Activated CD8-positive, alpha-beta T cell treated with anti-CD3 and anti-CD28 coated beads for 36 hours (primary cell): ENCODE data around the gene RAB33B. TPM values are rescaled to one million over a fixed set of nuclear protein-coding genes. Genes with fewer than 3 reads are reported as not detected.

ENCODE experiments used
- ATAC-seq: fragments of 200-7000 bp; cut with Tn5 transposase; one replicate; pipeline ENCODE4 v1.10.0; 2021; ENCODE audit warnings: mild to moderate bottlenecking, moderate library complexity
- CTCF ChIA-PET: fragments of 350-600 bp; sonication (Branson Sonifier 250); formaldehyde crosslinking; loops from one replicate; lab custom pipeline; 2021; ENCODE audit warnings: antibody characterized with exemption; lab: Charles Lee
- POLR2A ChIA-PET: fragments of 350-600 bp; sonication (Branson Sonifier 250); formaldehyde crosslinking; loops from one replicate; lab custom pipeline; 2021; ENCODE audit warnings: antibody characterized with exemption; lab: Charles Lee
- DNase-seq: peaks from one replicate; pipeline ENCODE4 v3.0.0-alpha.2; 2020
- H3K27ac Mint-ChIP-seq: one replicate; pipeline ENCODE4 v1.8.0; 2021; ENCODE audit warnings: mild to moderate bottlenecking, mixed read lengths
- H3K27me3 Mint-ChIP-seq: one replicate; pipeline ENCODE4 v1.8.0; 2021; ENCODE audit warnings: mixed read lengths
- H3K36me3 Mint-ChIP-seq: one replicate; pipeline ENCODE4 v1.8.0; 2021; ENCODE audit warnings: low read depth, mixed read lengths
- H3K4me1 Mint-ChIP-seq: one replicate; pipeline ENCODE4 v1.8.0; 2021; ENCODE audit warnings: low read depth, mixed read lengths
- H3K4me3 Mint-ChIP-seq: one replicate; pipeline ENCODE4 v1.8.0; 2021; ENCODE audit warnings: mild to moderate bottlenecking, moderate library complexity, mixed read lengths
- H3K9me3 Mint-ChIP-seq: one replicate; pipeline ENCODE4 v1.8.0; 2021; ENCODE audit warnings: mixed read lengths
- CTCF ChIP-seq: fragments of 200-600 bp; IDR thresholded peaks from one replicate; pipeline ENCODE4 v1.8.0; 2022; ENCODE audit warnings: antibody characterized with exemption, mild to moderate bottlenecking
- intact Hi-C: fragments of 100-400 bp; cut with micrococcal nuclease; formaldehyde crosslinking; loops from one replicate; pipeline ENCODE4 v1.10.0; 2022
- total RNA-seq, 2 experiments: library from RNA; stranded (reverse); gene quantifications; one replicate each; pipeline ENCODE4 v1.2.3, GENCODE V29; 2021

The RAB33B gene
- total RNA-seq, 2 experiments from 2014 or later, result 6.1 to 6.2 TPM

- no peak for TF ChIP-seq CTCF
- H3K27me3 Mint-ChIP-seq, result no peaks in the 10 kb centered on the region
- intact Hi-C loops, result no loop called here
- no peaks in the 10 kb centered on the region for H3K9me3 Mint-ChIP-seq
- CTCF ChIA-PET, result no interaction called here
- H3K4me3 Mint-ChIP-seq, result no peak overlapping the region
- H3K36me3 Mint-ChIP-seq, result peaks cover 20% of the 10 kb centered on the region
- POLR2A ChIA-PET, result no interaction called here
- H3K27ac Mint-ChIP-seq, result no peak overlapping the region
- H3K4me1 Mint-ChIP-seq, result no peaks in the 10 kb centered on the region
- DNase-seq, result no peak
- ATAC-seq, result no peak
These were observed 54.8 kb downstream of the RAB33B start for GRCh38 chr4:139508581-139509237.

GRCh38 chr4:139509727-139510410 is 55.9 kb downstream of the RAB33B start:
- no peak overlapping the region for H3K4me3 Mint-ChIP-seq
- H3K27ac Mint-ChIP-seq, result no peak overlapping the region
- POLR2A ChIA-PET, result no interaction called here
- ATAC-seq (no peak), DNase-seq (no peak)
- H3K36me3 Mint-ChIP-seq, result peaks cover 21% of the 10 kb centered on the region
- CTCF ChIA-PET, result interaction anchor here (0.6 to 1.3 kb wide), 4 partner anchors 9 to 98 kb away, joined by 3 to 4 read pairs (median 3); no protein-coding TSS in a partner anchor
- H3K4me1 Mint-ChIP-seq, result no peaks in the 10 kb centered on the region
- H3K27me3 Mint-ChIP-seq, result no peaks in the 10 kb centered on the region
- no peaks in the 10 kb centered on the region for H3K9me3 Mint-ChIP-seq
- TF ChIP-seq CTCF, result no peak
- intact Hi-C loops, result no loop called here

GRCh38 chr4:139511320-139511719 is 57.4 kb downstream of the RAB33B start:
- Mint-ChIP-seq H3K36me3 (peaks cover 30% of the 10 kb centered on the region), H3K9me3 (no peaks in the 10 kb centered on the region), H3K4me3 (no peak overlapping the region), H3K27me3 (no peaks in the 10 kb centered on the region), H3K4me1 (no peaks in the 10 kb centered on the region), H3K27ac (no peak overlapping the region)
- no peak for TF ChIP-seq CTCF
- ChIA-PET POLR2A (no interaction called here), CTCF (no interaction called here)
- ATAC-seq (no peak), DNase-seq (no peak)
- intact Hi-C loops, result no loop called here

GRCh38 chr4:139514382-139515059 is 60.6 kb downstream of the RAB33B start:
- intact Hi-C loops, result no loop called here
- DNase-seq, result no peak
- no peak for ATAC-seq
- POLR2A ChIA-PET, result no interaction called here
- Mint-ChIP-seq H3K36me3 (peaks cover 49% of the 10 kb centered on the region), H3K9me3 (no peaks in the 10 kb centered on the region), H3K4me1 (no peaks in the 10 kb centered on the region), H3K27me3 (no peaks in the 10 kb centered on the region), H3K27ac (no peak overlapping the region), H3K4me3 (no peak overlapping the region)
- CTCF ChIA-PET, result interaction anchor here (1.2 kb wide), 1 partner anchor 16 kb away, joined by 4 read pairs; no protein-coding TSS in a partner anchor
- no peak for TF ChIP-seq CTCF
